ENCODE data around the gene PTPRG.

PTPRG gene

DNA sequence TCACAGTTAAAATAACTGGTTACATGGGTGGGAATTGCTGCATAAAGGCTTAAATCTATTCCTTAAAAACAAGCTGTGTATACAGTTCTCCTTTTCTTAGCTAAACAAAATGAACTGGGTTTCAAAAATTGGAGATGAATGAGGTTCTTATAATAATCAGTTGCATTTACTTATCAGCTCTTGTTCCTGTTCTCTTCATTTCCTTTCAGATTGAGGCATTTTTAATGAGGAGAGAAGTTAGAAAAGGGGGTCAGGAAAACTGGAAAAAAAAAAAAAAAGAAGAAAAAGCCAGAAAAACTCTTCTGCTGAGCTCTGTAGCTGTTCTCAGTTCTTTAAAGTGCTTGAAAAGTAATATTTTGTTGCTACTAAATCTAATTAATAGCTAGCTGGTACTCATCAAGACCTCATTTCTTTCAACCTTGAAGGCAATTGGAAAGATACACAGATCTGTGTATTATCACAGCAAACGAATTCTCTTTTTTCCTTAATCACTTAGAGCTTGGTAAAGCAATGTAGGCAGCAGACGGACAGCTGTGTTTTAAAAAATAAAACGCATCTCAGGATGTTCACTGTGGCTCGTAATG is 32.2 kb downstream of the PTPRG start:
- ATAC-seq (ENCODE audit: low read depth) (no peak), DNase-seq (ENCODE audit: low spot score) (no peak)
- Histone ChIP-seq H3K4me3 (ENCODE audit: severe bottlenecking) (no peak overlapping the region), H3K27ac (ENCODE audit: poor library complexity, severe bottlenecking) (no peak overlapping the region), H3K4me1 (ENCODE audit: insufficient read depth, poor library complexity, severe bottlenecking) (peaks cover 8% of the 10 kb centered on the region), H3K27me3 (ENCODE audit: insufficient read depth, poor library complexity, severe bottlenecking) (no peaks in the 10 kb centered on the region), H3K9me3 (ENCODE audit: severe bottlenecking) (no peaks in the 10 kb centered on the region), H3K36me3 (ENCODE audit: low read depth) (0 out of 2 replicates have a peak, but pooled peaks cover 3% of the 10 kb centered on the region)
- TF ChIP-seq, protein P1, sequence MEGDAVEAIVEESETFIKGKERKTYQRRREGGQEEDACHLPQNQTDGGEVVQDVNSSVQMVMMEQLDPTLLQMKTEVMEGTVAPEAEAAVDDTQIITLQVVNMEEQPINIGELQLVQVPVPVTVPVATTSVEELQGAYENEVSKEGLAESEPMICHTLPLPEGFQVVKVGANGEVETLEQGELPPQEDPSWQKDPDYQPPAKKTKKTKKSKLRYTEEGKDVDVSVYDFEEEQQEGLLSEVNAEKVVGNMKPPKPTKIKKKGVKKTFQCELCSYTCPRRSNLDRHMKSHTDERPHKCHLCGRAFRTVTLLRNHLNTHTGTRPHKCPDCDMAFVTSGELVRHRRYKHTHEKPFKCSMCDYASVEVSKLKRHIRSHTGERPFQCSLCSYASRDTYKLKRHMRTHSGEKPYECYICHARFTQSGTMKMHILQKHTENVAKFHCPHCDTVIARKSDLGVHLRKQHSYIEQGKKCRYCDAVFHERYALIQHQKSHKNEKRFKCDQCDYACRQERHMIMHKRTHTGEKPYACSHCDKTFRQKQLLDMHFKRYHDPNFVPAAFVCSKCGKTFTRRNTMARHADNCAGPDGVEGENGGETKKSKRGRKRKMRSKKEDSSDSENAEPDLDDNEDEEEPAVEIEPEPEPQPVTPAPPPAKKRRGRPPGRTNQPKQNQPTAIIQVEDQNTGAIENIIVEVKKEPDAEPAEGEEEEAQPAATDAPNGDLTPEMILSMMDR (IDR thresholded peaks at IDR 0.05; ENCODE audit: poor library complexity, severe bottlenecking): no peak

DNA sequence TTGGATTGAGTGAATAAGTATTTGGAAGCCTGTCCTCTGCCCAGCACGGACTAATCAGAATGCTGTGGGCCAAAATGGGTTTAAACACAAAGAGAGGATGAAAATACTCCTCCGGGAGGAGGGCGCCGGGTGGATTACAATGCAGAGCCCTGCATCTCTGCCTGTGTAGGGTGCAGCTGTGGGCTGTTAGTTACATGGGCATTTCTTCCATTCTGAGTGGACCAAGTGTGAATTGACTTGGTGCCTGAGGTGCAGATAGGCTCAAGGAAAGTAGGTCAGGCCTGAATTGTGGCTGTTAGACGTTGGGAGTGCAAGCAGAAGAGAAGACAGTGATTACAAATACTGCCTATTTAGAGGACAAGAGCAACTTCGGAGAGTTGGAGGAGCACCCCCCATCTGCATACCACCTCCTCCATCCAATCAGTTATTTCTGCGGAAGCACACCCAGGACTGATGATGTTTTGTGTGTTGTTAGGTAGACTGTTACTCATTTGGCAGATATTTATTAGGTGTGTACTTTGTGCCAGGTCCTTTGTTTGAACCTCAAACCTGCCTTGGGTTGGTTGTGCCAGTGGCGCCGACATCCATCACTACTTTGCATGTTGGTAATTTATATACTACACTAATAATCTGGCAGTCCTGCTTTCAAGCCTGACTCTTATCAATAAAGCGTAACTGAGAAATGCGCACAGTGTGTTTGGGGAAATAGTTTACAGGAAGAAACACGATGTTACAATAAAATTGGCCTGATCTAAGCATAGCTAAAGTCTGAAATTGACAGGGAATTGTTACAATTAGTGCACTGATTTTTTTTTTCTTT is 33.0 kb downstream of the PTPRG start:
- Histone ChIP-seq H3K9me3 (ENCODE audit: severe bottlenecking) (no peaks in the 10 kb centered on the region), H3K4me3 (ENCODE audit: severe bottlenecking) (no peak overlapping the region), H3K27ac (ENCODE audit: poor library complexity, severe bottlenecking) (no peak overlapping the region), H3K36me3 (ENCODE audit: low read depth) (no peaks in the 10 kb centered on the region), H3K4me1 (ENCODE audit: insufficient read depth, poor library complexity, severe bottlenecking) (peaks cover 8% of the 10 kb centered on the region), H3K27me3 (ENCODE audit: insufficient read depth, poor library complexity, severe bottlenecking) (no peaks in the 10 kb centered on the region)
- TF ChIP-seq, protein P1 (IDR thresholded peaks at IDR 0.05; ENCODE audit: poor library complexity, severe bottlenecking): no peak
- ATAC-seq (ENCODE audit: low read depth) (no peak), DNase-seq (ENCODE audit: low spot score) (no peak)

DNA sequence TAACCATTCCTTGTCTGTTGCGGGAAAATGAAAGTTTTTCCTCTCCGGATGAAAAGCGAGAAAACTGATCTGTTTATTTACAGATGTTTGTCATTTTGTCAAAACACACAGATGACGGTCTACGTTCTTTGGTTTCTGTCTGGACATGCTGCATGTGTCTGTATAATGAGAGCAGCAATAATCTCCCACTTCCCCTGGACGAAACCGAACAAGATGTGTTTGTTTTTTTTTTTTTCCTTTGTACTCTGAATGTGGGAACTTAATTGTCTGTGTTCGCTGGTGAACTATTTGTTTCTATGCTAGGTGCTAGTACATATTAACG is 33.6 kb downstream of the PTPRG start:
- DNase-seq (ENCODE audit: low spot score): no peak
- Histone ChIP-seq H3K9me3 (ENCODE audit: severe bottlenecking) (no peaks in the 10 kb centered on the region), H3K4me1 (ENCODE audit: insufficient read depth, poor library complexity, severe bottlenecking) (peaks cover 8% of the 10 kb centered on the region), H3K36me3 (ENCODE audit: low read depth) (no peaks in the 10 kb centered on the region), H3K4me3 (ENCODE audit: severe bottlenecking) (no peak overlapping the region), H3K27ac (ENCODE audit: poor library complexity, severe bottlenecking) (no peak overlapping the region), H3K27me3 (ENCODE audit: insufficient read depth, poor library complexity, severe bottlenecking) (no peaks in the 10 kb centered on the region)
- no peak for ATAC-seq (ENCODE audit: low read depth)
- TF ChIP-seq, protein P1 (IDR thresholded peaks at IDR 0.05; ENCODE audit: poor library complexity, severe bottlenecking): no peak

DNA sequence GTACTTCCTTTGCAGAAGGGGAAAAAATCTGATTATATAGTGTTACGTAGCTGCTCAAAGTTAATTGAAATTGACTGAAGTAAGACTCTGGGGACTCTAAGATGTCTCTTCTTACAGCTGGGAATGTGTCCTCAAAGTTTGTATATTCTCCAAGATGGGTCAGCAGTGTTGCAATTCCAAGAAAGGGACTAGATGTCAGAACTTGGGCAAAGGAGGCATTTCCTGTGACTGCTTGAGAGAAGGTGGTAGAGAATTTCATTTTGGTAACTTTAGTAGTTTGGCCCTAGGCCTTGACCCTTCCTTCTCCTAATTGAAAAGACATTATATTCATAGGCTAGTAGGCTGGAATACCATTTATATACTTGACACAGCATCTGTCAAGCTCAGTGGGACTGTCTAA is 33.9 kb downstream of the PTPRG start:
- DNase-seq (ENCODE audit: low spot score) (no peak), ATAC-seq (ENCODE audit: low read depth) (no peak)
- Histone ChIP-seq H3K9me3 (ENCODE audit: severe bottlenecking) (no peaks in the 10 kb centered on the region), H3K27ac (ENCODE audit: poor library complexity, severe bottlenecking) (no peak overlapping the region), H3K27me3 (ENCODE audit: insufficient read depth, poor library complexity, severe bottlenecking) (no peaks in the 10 kb centered on the region), H3K4me1 (ENCODE audit: insufficient read depth, poor library complexity, severe bottlenecking) (peaks cover 8% of the 10 kb centered on the region), H3K4me3 (ENCODE audit: severe bottlenecking) (no peak overlapping the region), H3K36me3 (ENCODE audit: low read depth) (no peaks in the 10 kb centered on the region)
- TF ChIP-seq, protein P1 (IDR thresholded peaks at IDR 0.05; ENCODE audit: poor library complexity, severe bottlenecking): no peak

DNA sequence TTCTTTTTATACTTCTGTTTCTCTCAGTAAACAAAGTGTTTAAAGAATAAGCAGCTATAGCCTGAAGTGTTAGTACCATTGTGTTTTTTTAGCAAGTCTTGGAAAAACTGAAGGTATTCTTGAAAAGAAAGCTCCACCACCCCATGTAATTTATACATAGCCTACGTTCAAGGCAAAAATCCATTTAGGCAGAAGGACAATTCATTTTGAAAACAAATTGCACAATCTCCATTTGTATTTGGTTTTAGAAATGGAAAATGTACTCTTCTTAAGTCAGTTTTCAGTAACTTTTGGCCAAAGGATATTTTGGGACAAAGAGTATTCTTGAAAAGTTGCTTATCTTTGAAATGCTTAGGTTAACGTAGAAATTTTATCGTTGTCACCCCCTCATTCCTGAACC is 34.5 kb downstream of the PTPRG start:
- peaks cover 8% of the 10 kb centered on the region for H3K4me1 ChIP-seq (ENCODE audit: insufficient read depth, poor library complexity, severe bottlenecking)
- DNase-seq (ENCODE audit: low spot score): no peak
- no peaks in the 10 kb centered on the region for H3K27me3 ChIP-seq (ENCODE audit: insufficient read depth, poor library complexity, severe bottlenecking)
- H3K4me3 ChIP-seq (ENCODE audit: severe bottlenecking): no peak overlapping the region
- TF ChIP-seq, protein P1 (IDR thresholded peaks at IDR 0.05; ENCODE audit: poor library complexity, severe bottlenecking): no peak
- no peak for ATAC-seq (ENCODE audit: low read depth)
- H3K36me3 ChIP-seq (ENCODE audit: low read depth): no peaks in the 10 kb centered on the region
- H3K9me3 ChIP-seq (ENCODE audit: severe bottlenecking): no peaks in the 10 kb centered on the region
- H3K27ac ChIP-seq (ENCODE audit: poor library complexity, severe bottlenecking): no peak overlapping the region

Measured in RWPE2 (cell line).